B cell (primary cell): ENCODE measurements around the gene TMEM132E. TPM values are rescaled to one million over a fixed set of nuclear protein-coding genes. Genes with fewer than 3 reads are reported as not detected.

Experiments
- ATAC-seq: fragments of 200-7000 bp; cut with Tn5 transposase; one replicate; pipeline ENCODE4 v1.10.0; 2021; ENCODE audit warnings: low read depth, mild to moderate bottlenecking, moderate number of reproducible peaks, moderate library complexity
- CTCF ChIA-PET: fragments of 350-600 bp; sonication (Branson Sonifier 250); formaldehyde crosslinking; loops from one replicate; lab custom pipeline; 2021; ENCODE audit warnings: antibody characterized with exemption, inconsistent platforms; lab: Charles Lee
- POLR2A ChIA-PET: fragments of 350-600 bp; sonication (Branson Sonifier 250); formaldehyde crosslinking; loops from one replicate; lab custom pipeline; 2021; ENCODE audit warnings: antibody characterized with exemption; lab: Charles Lee
- DNase-seq: peaks from one replicate; pipeline ENCODE4 v3.0.0; 2013
- H2AFZ ChIP-seq: 2 replicates; pipeline ENCODE4 v1.6.1; 2012; ENCODE audit warnings: mild to moderate bottlenecking, low read depth, low read length; ENCODE audit not compliant: insufficient read depth, poor library complexity, severe bottlenecking
- H3K27ac ChIP-seq, 2 donors: 1 replicate in 1 of 2; 2 replicates in 1 of 2; pipeline ENCODE4 v1.5.1; 2012 to 2013; ENCODE audit warnings: low read length in 2 of 2, mild to moderate bottlenecking in 2 of 2, moderate library complexity in 1 of 2
- H3K27me3 ChIP-seq, 4 experiments: fragments of 200-600 bp in 1 of 4; sonication (generic) in 1 of 4; replicated peaks in 1 of 4; 1 replicate in 2 of 4; 2 replicates in 2 of 4; pipeline versions ENCODE4 v1.6.1 to v1.7.0; 2013 to 2016; ENCODE audit warnings: low read length in 3 of 4, mild to moderate bottlenecking in 2 of 4, mixed read lengths in 1 of 4, moderate library complexity in 1 of 4; ENCODE audit not compliant: insufficient read depth in 4 of 4, control insufficient read depth in 3 of 4; ENCODE audit errors: control extremely low read depth in 1 of 4
- H3K36me3 ChIP-seq, 2 experiments: replicated peaks in 1 of 2; 1 replicate in 1 of 2; 2 replicates in 1 of 2; pipeline versions ENCODE4 v1.6.1 to v1.7.1; 2013; ENCODE audit warnings: low read length in 1 of 2; ENCODE audit not compliant: insufficient read depth in 2 of 2, control insufficient read depth in 1 of 2; ENCODE audit errors: control extremely low read depth in 1 of 2, extremely low read depth in 1 of 2
- H3K4me1 ChIP-seq, 2 donors: fragments of 200-600 bp in 1 of 2; sonication (generic) in 1 of 2; 1 replicate in 1 of 2; 2 replicates in 1 of 2; pipeline versions ENCODE4 v1.5.1 to v1.6.1; 2013 to 2017; ENCODE audit warnings: low read length in 2 of 2; ENCODE audit not compliant: control insufficient read depth in 2 of 2, insufficient read depth in 2 of 2
- H3K4me2 ChIP-seq: replicated peaks from 2 replicates; pipeline ENCODE3; 2012; ENCODE audit warnings: mild to moderate bottlenecking, low read depth, low read length; ENCODE audit not compliant: poor library complexity, severe bottlenecking
- H3K4me3 ChIP-seq, 5 experiments: fragments of 200-600 bp in 1 of 5; sonication (generic) in 1 of 5; 1 replicate in 3 of 5; 2 replicates in 2 of 5; pipeline versions ENCODE4 v1.5.1 to v1.7.0; 2011 to 2016; ENCODE audit warnings: low read length in 4 of 5, mild to moderate bottlenecking in 4 of 5, low read depth in 2 of 5, control low read depth in 1 of 5, moderate library complexity in 1 of 5; ENCODE audit not compliant: insufficient read depth in 1 of 5; ENCODE audit errors: control extremely low read depth in 1 of 5, extremely low read depth in 1 of 5
- H3K79me2 ChIP-seq: fragments of 200-600 bp; sonication (generic); one replicate; pipeline ENCODE4 v1.6.0; 2016; ENCODE audit warnings: low read length; ENCODE audit not compliant: control insufficient read depth, insufficient read depth
- H3K9ac ChIP-seq: fragments of 200-600 bp; sonication (generic); 2 replicates; pipeline ENCODE4 v1.6.1; 2017; ENCODE audit warnings: mild to moderate bottlenecking, low read length, moderate library complexity
- H3K9me3 ChIP-seq, 3 donors: one replicate each; pipeline versions ENCODE4 v1.6.1 to v1.7.1; 2013; ENCODE audit warnings: low read length in 2 of 3; ENCODE audit not compliant: control insufficient read depth in 2 of 3, insufficient read depth in 1 of 3; ENCODE audit errors: control extremely low read depth in 1 of 3
- H4K20me1 ChIP-seq: 2 replicates; pipeline ENCODE4 v1.6.0; 2012; ENCODE audit warnings: mild to moderate bottlenecking, low read length; ENCODE audit not compliant: insufficient read depth, control insufficient read depth, poor library complexity, severe bottlenecking
- H3K27ac Mint-ChIP-seq: one replicate; pipeline ENCODE4 v1.8.0; 2021; ENCODE audit warnings: mixed read lengths
- H3K27me3 Mint-ChIP-seq: one replicate; pipeline ENCODE4 v1.8.0; 2021; ENCODE audit warnings: mixed read lengths
- H3K4me1 Mint-ChIP-seq: one replicate; pipeline ENCODE4 v1.8.0; 2021; ENCODE audit warnings: mixed read lengths
- H3K4me3 Mint-ChIP-seq: one replicate; pipeline ENCODE4 v1.8.0; 2021; ENCODE audit warnings: mixed read lengths
- H3K9me3 Mint-ChIP-seq: one replicate; pipeline ENCODE4 v1.8.0; 2022; ENCODE audit warnings: mixed read lengths; ENCODE audit not compliant: insufficient read depth
- EZH2 ChIP-seq: IDR thresholded peaks from 2 replicates; pipeline ENCODE4 v1.6.1; 2012; ENCODE audit warnings: borderline replicate concordance, low read depth, mild to moderate bottlenecking, moderate library complexity, low read length; ENCODE audit not compliant: insufficient read depth, poor library complexity, severe bottlenecking
- WGBS: methylation state at CpG from one replicate; pipeline ENCODE4 v1.1.5; 2013; ENCODE audit warnings: missing lambda C conversion rate; ENCODE audit not compliant: insufficient coverage; 5-methylcytosine and 5-hydroxymethylcytosine counted together
- intact Hi-C: fragments of 100-400 bp; cut with micrococcal nuclease; formaldehyde crosslinking; loops from one replicate; pipeline ENCODE4 v1.10.0; 2022
- polyA plus RNA-seq: library from polyadenylated mRNA; depleted of rRNA; stranded (reverse); fragments of >200 nt; gene quantifications from 2 replicates; pipeline ENCODE4 v1.2.3, GENCODE V29; 2012
- total RNA-seq, 2 donors: library from RNA; stranded (reverse); fragments of 120-200 nt in 1 of 2; gene quantifications; 1 replicate in 1 of 2; 2 replicates in 1 of 2; pipeline versions ENCODE4 v1.2.3 to v1.2.4, GENCODE V29; 2013 to 2022
- TF ChIP-seq, protein P1 (sequence below): fragments of 200-600 bp; IDR thresholded peaks from one replicate; pipeline ENCODE4 v1.8.0; 2022; ENCODE audit warnings: antibody characterized with exemption, mild to moderate bottlenecking

TMEM132E gene
- total and polyA plus RNA-seq, 2 donors (not counting 1 experiment from before 2014, with no cell fraction given): not detected

- no peaks in the 10 kb centered on the region for H3K9me3 Mint-ChIP-seq
- TF ChIP-seq, protein P1, sequence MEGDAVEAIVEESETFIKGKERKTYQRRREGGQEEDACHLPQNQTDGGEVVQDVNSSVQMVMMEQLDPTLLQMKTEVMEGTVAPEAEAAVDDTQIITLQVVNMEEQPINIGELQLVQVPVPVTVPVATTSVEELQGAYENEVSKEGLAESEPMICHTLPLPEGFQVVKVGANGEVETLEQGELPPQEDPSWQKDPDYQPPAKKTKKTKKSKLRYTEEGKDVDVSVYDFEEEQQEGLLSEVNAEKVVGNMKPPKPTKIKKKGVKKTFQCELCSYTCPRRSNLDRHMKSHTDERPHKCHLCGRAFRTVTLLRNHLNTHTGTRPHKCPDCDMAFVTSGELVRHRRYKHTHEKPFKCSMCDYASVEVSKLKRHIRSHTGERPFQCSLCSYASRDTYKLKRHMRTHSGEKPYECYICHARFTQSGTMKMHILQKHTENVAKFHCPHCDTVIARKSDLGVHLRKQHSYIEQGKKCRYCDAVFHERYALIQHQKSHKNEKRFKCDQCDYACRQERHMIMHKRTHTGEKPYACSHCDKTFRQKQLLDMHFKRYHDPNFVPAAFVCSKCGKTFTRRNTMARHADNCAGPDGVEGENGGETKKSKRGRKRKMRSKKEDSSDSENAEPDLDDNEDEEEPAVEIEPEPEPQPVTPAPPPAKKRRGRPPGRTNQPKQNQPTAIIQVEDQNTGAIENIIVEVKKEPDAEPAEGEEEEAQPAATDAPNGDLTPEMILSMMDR: no peak
- TF ChIP-seq EZH2: no peak
- no peak overlapping the region for H3K4me3 Mint-ChIP-seq
- H3K36me3 ChIP-seq: no peaks in the 10 kb centered on the region
- no peak overlapping the region for H3K4me2 ChIP-seq
- no peaks in the 10 kb centered on the region for H3K79me2 ChIP-seq
- no peaks in the 10 kb centered on the region for H4K20me1 ChIP-seq
- ATAC-seq: no peak
- peaks cover 0 to 15% (median 2%) of the 10 kb centered on the region in 4 experiments for H3K27me3 ChIP-seq
- no peak overlapping the region for H3K27ac Mint-ChIP-seq
- H3K27ac ChIP-seq: no peak overlapping the region
- H3K9ac ChIP-seq: no peak overlapping the region
- H3K9me3 ChIP-seq: no peaks in the 10 kb centered on the region
- H2AFZ ChIP-seq: no peak overlapping the region
- intact Hi-C loops: no loop called here
- WGBS: no CpG with 5 or more reads among the region's 4 CpGs
- POLR2A ChIA-PET: no interaction called here
- H3K27me3 Mint-ChIP-seq: peaks cover 55% of the 10 kb centered on the region
- CTCF ChIA-PET: interaction anchor here (0.7 kb wide), 1 partner anchor 776 kb away, joined by 3 read pairs; no protein-coding TSS in a partner anchor
- H3K4me1 ChIP-seq: no peaks in the 10 kb centered on the region
- H3K4me1 Mint-ChIP-seq: no peaks in the 10 kb centered on the region
- no peak overlapping the region for H3K4me3 ChIP-seq
- DNase-seq: no peak
Observed at GRCh38 chr17:34617398-34617797, 38.0 kb downstream of the TMEM132E start.

DNA sequence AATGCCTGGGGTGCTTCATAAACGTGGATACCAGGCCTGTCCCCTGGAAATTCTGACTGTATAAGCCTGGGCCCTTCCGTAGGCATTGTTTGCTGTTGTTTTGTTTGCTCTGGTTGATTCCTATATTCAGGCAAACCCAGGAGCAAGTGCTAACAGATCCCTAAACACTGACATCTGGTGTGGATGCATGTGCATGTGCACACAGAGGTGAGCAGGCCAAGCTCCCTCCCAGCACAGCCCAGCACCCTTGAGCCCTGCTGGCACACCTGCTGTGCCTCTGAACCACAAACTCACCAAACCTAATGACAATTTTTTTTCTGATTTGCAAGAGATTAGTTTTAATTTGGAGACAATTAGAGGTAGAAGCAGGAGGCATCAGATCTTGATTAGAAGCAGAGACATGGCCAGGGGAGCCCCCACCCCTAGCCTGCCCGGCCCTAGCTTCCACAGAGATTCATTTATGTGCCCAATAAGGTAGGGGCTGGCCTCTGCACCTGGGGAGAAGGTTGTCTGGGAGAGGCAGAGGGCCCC is 40.4 kb downstream of the TMEM132E start:
- no peak overlapping the region for H3K9ac ChIP-seq
- no peaks in the 10 kb centered on the region for H3K9me3 ChIP-seq
- H4K20me1 ChIP-seq: no peaks in the 10 kb centered on the region
- H3K4me3 ChIP-seq: no peak overlapping the region
- no peak overlapping the region for H3K27ac ChIP-seq
- CTCF ChIA-PET: no interaction called here
- H3K79me2 ChIP-seq: no peaks in the 10 kb centered on the region
- POLR2A ChIA-PET: no interaction called here
- no peaks in the 10 kb centered on the region for H3K4me1 ChIP-seq
- TF ChIP-seq, protein P1: no peak
- TF ChIP-seq EZH2: no peak
- no peak overlapping the region for H2AFZ ChIP-seq
- no peaks in the 10 kb centered on the region for H3K4me1 Mint-ChIP-seq
- H3K4me3 Mint-ChIP-seq: no peak overlapping the region
- no peaks in the 10 kb centered on the region for H3K36me3 ChIP-seq
- H3K4me2 ChIP-seq: no peak overlapping the region
- peaks cover 0 to 12% (median 3%) of the 10 kb centered on the region in 4 experiments for H3K27me3 ChIP-seq
- ATAC-seq (no peak), DNase-seq (no peak)
- H3K27ac Mint-ChIP-seq: no peak overlapping the region
- H3K27me3 Mint-ChIP-seq: peaks cover 60% of the 10 kb centered on the region
- H3K9me3 Mint-ChIP-seq: no peaks in the 10 kb centered on the region
- WGBS: 80% methylated on average over 1 of the region's 3 CpGs
- intact Hi-C loops: no loop called here
